HepG2 (cell line): ENCODE measurements around the gene COMP. TPM values are rescaled to one million over a fixed set of nuclear protein-coding genes. Genes with fewer than 3 reads are reported as not detected.
A peak's percentile ranks its signal among the peaks of the same experiment; 100 is the strongest.

Source experiments
- DRAP1 ChIP-seq: IDR thresholded peaks from 2 replicates; pipeline ENCODE4 v1.6.1; 2016; ENCODE audit warnings: missing genetic modification reagents, missing compliant biosample characterization
- FOSL2 ChIP-seq: sonication (generic); formaldehyde crosslinking; IDR thresholded peaks from 2 replicates; pipeline ENCODE4 v1.4.0; 2020; ENCODE audit warnings: missing genetic modification reagents
- FOXP4 ChIP-seq: sonication (generic); formaldehyde crosslinking; IDR thresholded peaks from 2 replicates; pipeline ENCODE4 v1.4.0; 2020; ENCODE audit warnings: missing genetic modification reagents
- MLXIP ChIP-seq: sonication (generic); formaldehyde crosslinking; IDR thresholded peaks from 2 replicates; pipeline ENCODE4 v1.9.0; 2021; ENCODE audit warnings: missing genetic modification reagents, borderline replicate concordance
- NR2C2 ChIP-seq: sonication (generic); formaldehyde crosslinking; IDR thresholded peaks from 2 replicates; pipeline ENCODE4 v1.4.0; 2020; ENCODE audit warnings: missing genetic modification reagents, mild to moderate bottlenecking, moderate library complexity, borderline replicate concordance
- PBX3 ChIP-seq: sonication (generic); formaldehyde crosslinking; IDR thresholded peaks from 2 replicates; pipeline ENCODE4 v1.8.1; 2023; ENCODE audit warnings: missing genetic modification reagents, inconsistent platforms, borderline replicate concordance
- POLR2AphosphoS5 ChIP-seq: IDR thresholded peaks from 2 replicates; pipeline ENCODE4 v1.6.1; 2012; ENCODE audit warnings: low read depth, low read length
- RFX1 ChIP-seq: fragments of 450-650 bp; IDR thresholded peaks from 2 replicates; pipeline ENCODE4 v1.6.1; 2017
- RNF2 ChIP-seq: fragments of 450-650 bp; conservative IDR thresholded peaks from 2 replicates; pipeline ENCODE4 v1.6.1; 2016; ENCODE audit warnings: low read depth
- SALL1 ChIP-seq: sonication (generic); formaldehyde crosslinking; IDR thresholded peaks from 2 replicates; pipeline ENCODE4 v1.8.0; 2022; ENCODE audit warnings: mild to moderate bottlenecking, missing genetic modification reagents
- SMARCE1 ChIP-seq: fragments of 450-650 bp; IDR thresholded peaks from 2 replicates; pipeline ENCODE4 v1.6.1; 2017; ENCODE audit warnings: borderline replicate concordance
- TERF1 ChIP-seq: sonication (generic); formaldehyde crosslinking; IDR thresholded peaks from 2 replicates; pipeline ENCODE4 v1.8.0; 2022; ENCODE audit warnings: mild to moderate bottlenecking, missing genetic modification reagents, moderate library complexity
- TFDP1 ChIP-seq: IDR thresholded peaks from 2 replicates; pipeline ENCODE4 v1.6.1; 2016; ENCODE audit warnings: missing compliant biosample characterization, missing genetic modification reagents, borderline replicate concordance
- TP53 ChIP-seq: sonication (generic); formaldehyde crosslinking; conservative IDR thresholded peaks from 2 replicates; pipeline ENCODE4 v1.4.0; 2020; ENCODE audit warnings: missing genetic modification reagents
- YY1 ChIP-seq: IDR thresholded peaks from 2 replicates; pipeline ENCODE4 v1.6.1; 2011; ENCODE audit warnings: low read length, low read depth, moderate library complexity, mild to moderate bottlenecking; ENCODE audit not compliant: insufficient read depth, insufficient replicate concordance
- ZMYM2 ChIP-seq: sonication (generic); formaldehyde crosslinking; IDR thresholded peaks from 2 replicates; pipeline ENCODE4 v1.8.0; 2022; ENCODE audit warnings: mild to moderate bottlenecking, missing genetic modification reagents
- ZNF431 ChIP-seq: sonication (generic); formaldehyde crosslinking; IDR thresholded peaks from 2 replicates; pipeline ENCODE4 v1.9.0; 2022; ENCODE audit warnings: missing genetic modification reagents, low read depth, mild to moderate bottlenecking, borderline replicate concordance
- ZNF460 ChIP-seq: sonication (generic); formaldehyde crosslinking; IDR thresholded peaks from 2 replicates; pipeline ENCODE4 v1.5.1; 2020; ENCODE audit warnings: missing genetic modification reagents, mild to moderate bottlenecking, borderline replicate concordance
- ZNF703 ChIP-seq: sonication (generic); formaldehyde crosslinking; IDR thresholded peaks from 2 replicates; pipeline ENCODE4 v1.5.1; 2020; ENCODE audit warnings: missing genetic modification reagents, mild to moderate bottlenecking, moderate library complexity, borderline replicate concordance
- polyA plus RNA-seq, 8 experiments: library from polyadenylated mRNA; depleted of rRNA in 3 of 8; stranded (reverse) in 7 of 8; unstranded in 1 of 8; fragments of >200 nt; fragmentation: Illumina TruSeq in 4 of 8; extraction: Trizol in 4 of 8; gene quantifications; 2 replicates each; pipeline versions ENCODE4 v1.2.1 to v1.2.3, GENCODE V29; 2011 to 2016; ENCODE audit warnings: low read depth in 4 of 8, missing spikeins in 1 of 8, mixed read lengths in 1 of 8; ENCODE audit not compliant: insufficient read depth in 1 of 8
- total RNA-seq, 5 experiments: library from RNA; depleted of rRNA; stranded (reverse); fragments of >200 nt; fragmentation: Illumina TruSeq; extraction: Trizol; gene quantifications; 2 replicates each; pipeline ENCODE4 v1.2.3, GENCODE V29; 2016; ENCODE audit warnings: low read depth in 1 of 5

The COMP gene
- total and polyA plus RNA-seq, 2 of the 13 experiments (the other 11 are each of a cell fraction or from before 2014, with no cell fraction given): 0.04 to 0.13 TPM

GRCh38 chr19:18741124-18742121, 49.7 kb downstream of the COMP start (continued):
- no peak for TF ChIP-seq PBX3 (CRISPR knock-in tag)
- TF ChIP-seq ZNF460 (CRISPR knock-in tag): no peak
- no peak for TF ChIP-seq ZNF431
- TF ChIP-seq TP53: no peak
- no peak for TF ChIP-seq MLXIP (CRISPR knock-in tag)
- TF ChIP-seq NR2C2 (CRISPR knock-in tag): peak; percentile 50
- no peak for TF ChIP-seq ZNF703 (CRISPR knock-in tag)
- 0 out of 2 replicates have a peak, but pooled peaks have one; percentile 20 for TF ChIP-seq DRAP1 (CRISPR knock-in tag)
- no peak for TF ChIP-seq TERF1
- TF ChIP-seq ZMYM2 (CRISPR knock-in tag): no peak
- no peak for TF ChIP-seq SMARCE1
- TF ChIP-seq YY1: peak; percentile 41
- peak; percentile 61 for TF ChIP-seq SALL1
- no peak for TF ChIP-seq POLR2AphosphoS5
- peak; percentile 51; the same call in 1 of the 2 replicates for TF ChIP-seq RFX1
- no peak for TF ChIP-seq RNF2
- no peak for TF ChIP-seq FOSL2 (CRISPR knock-in tag)
- TF ChIP-seq FOXP4 (CRISPR knock-in tag): peak; percentile 64; the same call in 1 of the 2 replicates
- TF ChIP-seq TFDP1 (CRISPR knock-in tag): peak; percentile 46; the same call in 1 of the 2 replicates
